Hippocampal formation (tissue), 2 donors: ENCODE measurements around the gene JAK1.

Experiments
- DNase-seq, 2 donors: peaks; one replicate each; lab custom pipeline; 2025; lab: John Stamatoyannopoulos, UW

Gene JAK1

GRCh38 chr1:64892576-64893573 lies 73.5 kb downstream of the JAK1 start:
- no peak for DNase-seq

DNA sequence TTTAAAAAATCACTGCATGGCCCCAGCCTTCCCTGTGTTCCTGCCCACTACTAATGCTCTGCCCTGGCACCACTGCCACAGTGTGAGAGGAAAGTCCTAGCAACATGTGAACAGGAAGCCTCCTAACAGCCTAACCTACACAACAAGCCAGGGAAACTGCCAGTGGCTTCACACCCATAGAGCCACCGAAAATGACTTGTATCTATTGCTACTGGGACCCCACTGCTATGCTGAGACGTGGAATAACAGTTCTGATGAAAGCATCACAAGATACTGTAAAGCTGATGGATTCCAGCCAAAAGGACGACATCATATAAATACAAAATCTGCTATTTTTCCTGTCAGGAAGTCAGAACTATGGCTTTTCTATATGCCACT lies 74.9 kb downstream of the JAK1 start:
- no peak for DNase-seq

DNA sequence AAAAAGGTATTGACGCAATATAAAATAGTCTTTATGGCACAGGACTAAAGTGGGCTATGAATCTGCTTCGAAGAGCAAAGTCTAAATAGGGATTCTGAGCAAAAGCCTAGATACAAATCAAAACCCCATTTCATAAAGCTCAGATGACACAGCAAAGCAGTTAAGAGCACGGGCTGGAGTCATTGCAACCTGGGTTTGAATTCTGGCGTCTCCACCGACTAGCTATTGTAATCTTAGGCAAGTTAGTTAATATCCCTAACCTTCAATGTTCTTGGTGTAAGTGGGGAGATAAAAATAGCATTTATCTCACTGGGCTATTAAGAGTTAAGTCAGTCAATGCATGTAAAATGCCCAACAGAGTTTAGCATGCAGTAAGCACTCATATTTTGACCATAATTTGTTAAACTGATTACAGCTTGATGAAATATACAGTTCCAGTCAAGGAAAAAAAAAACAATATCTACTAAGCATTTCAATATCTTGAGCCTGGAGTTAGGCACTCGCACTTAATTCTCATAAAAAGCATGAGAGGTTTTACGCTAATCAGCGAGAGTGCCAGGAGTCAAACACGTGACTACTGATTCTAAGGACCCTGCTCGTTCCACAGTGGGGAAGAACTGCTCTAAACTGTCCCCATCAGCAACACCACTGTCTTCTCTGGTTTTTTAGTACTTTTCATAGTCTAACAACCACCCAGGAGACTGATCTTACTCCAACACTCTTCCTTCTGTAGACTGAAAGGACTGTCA lies 75.5 kb downstream of the JAK1 start:
- no peak for DNase-seq

- DNase-seq: no peak
Observed at GRCh38 chr1:64887689-64888217, 78.6 kb downstream of the JAK1 start.

GRCh38 chr1:64886877-64887276 lies 79.5 kb downstream of the JAK1 start:
- no peak for DNase-seq

DNA sequence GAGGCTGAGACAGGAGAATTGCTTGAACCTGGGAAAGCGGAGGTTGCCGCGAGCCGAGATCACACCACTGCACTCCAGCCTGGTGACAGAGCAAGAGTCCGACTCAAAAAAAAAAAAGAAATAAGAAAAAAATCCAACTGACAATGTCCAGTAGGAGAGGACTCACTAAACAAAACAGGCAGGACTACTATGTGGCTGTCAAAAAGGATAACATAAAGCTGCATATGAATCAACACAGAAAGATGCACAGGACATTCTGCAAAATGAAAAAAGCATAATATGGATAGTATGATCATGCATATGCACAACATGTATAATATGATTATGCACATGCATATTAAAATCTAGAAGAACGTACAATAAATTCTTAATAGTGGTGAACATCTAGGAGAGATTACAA lies 80.7 kb downstream of the JAK1 start:
- DNase-seq: no peak

DNA sequence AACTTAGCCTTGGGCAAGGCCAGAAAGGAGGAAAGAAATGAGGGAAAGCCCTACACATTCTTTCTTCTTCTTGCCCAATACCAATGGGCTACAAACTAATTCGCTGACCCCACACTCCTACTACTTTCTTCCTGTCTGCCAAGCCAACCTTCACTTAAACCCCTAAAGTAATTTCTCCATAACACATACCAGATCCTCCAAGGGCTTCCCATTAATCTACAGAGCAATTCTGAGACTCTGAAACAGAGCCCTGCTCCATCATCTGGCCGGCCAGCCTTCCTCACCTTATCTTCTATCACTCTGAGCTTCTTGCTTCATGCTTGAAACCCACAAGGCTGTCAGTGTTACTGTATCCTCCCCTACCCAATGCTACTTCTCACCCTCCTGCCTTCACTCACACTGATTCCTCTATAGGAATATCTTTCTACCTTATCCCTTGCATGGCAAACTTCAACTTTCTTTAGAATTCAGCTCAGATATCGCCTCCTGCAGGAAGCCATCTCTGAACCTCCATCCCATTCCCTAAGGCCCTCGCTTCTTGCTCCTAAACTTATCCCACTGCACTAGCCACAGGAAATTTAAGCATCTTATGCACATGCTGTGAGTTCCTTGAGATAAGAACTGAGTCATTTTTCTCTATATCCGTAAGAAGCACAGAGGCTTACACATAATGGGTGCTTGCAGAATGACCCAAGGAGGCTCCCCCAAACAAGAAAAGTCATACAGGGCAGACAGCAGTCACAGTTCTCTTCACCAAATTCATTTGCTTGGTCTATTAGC lies 81.9 kb downstream of the JAK1 start:
- DNase-seq: no peak

GRCh38 chr1:64882574-64883255 lies 83.6 kb downstream of the JAK1 start:
- no peak for DNase-seq

- DNase-seq: no peak
Observed at GRCh38 chr1:64881281-64881680, 85.1 kb downstream of the JAK1 start.

- no peak for DNase-seq
Observed at GRCh38 chr1:64880449-64880848, 85.9 kb downstream of the JAK1 start.

- no peak for DNase-seq
Observed at GRCh38 chr1:64878931-64879611, 87.3 kb downstream of the JAK1 start.

DNA sequence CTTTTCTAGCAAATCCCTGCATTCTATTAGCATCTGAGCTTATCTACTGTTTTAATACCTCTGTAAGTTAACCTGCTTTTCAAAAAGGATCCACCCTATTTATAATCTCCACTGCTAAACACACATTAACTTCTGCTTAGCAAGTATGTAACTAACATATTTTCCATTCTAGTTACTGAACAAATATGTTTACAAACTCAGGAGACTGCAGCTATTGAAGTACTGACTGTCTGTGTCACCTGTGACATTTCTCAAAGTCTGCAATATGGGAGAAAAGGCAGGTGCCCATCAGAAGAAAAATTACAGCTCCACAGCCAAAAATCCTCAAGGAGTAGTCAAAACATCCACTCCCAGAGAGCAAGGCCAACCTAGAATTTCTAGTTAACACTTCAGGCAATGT lies 88.3 kb downstream of the JAK1 start:
- no peak for DNase-seq

GRCh38 chr1:64877598-64877997 lies 88.8 kb downstream of the JAK1 start:
- no peak for DNase-seq

GRCh38 chr1:64877151-64877550 lies 89.2 kb downstream of the JAK1 start:
- DNase-seq: no peak

DNA sequence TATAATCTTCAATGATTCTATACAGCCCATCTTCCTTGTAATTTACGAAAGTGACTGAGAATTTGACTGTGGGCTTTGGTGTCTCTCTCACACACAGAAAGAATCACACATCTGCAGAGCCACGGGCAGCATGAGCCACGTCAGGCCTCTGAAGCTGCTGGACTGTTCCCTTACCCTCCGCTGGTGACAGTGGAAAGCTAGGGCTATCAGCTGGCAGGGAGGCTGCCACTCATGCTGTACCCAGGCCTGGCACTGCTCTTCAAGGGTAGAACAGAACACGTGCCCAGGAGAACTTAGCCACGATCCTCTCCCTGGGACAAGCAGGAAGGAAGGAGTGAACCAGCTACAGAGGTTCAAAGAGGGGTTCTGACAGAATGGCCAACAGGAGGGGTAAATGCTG lies 90.7 kb downstream of the JAK1 start:
- DNase-seq: no peak

- DNase-seq: no peak
Observed at GRCh38 chr1:64875101-64875500, 91.2 kb downstream of the JAK1 start.

GRCh38 chr1:64874666-64875065 lies 91.7 kb downstream of the JAK1 start:
- no peak for DNase-seq

DNA sequence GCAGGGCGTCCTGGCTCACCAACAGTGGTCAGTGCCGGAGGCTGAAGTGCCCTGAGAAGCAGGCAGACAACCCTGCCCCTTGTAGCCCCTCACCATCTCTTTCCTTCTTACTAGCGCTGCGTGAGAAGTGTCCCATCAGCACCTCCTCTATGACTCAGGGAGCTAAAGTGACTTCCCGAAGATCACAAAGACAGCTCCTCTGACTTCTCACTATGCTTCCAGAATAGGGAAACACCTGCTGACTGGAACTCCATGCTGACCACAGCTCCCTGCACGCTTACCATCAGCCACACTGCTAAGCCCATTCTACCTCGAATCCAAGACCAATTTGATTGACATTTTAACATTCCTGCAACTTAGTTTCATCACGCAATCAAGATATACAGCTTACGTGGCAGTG lies 92.8 kb downstream of the JAK1 start:
- no peak for DNase-seq

- DNase-seq: no peak
Observed at GRCh38 chr1:64872067-64872466, 94.3 kb downstream of the JAK1 start.

- DNase-seq: no peak
Observed at GRCh38 chr1:64871256-64871655, 95.1 kb downstream of the JAK1 start.

DNA sequence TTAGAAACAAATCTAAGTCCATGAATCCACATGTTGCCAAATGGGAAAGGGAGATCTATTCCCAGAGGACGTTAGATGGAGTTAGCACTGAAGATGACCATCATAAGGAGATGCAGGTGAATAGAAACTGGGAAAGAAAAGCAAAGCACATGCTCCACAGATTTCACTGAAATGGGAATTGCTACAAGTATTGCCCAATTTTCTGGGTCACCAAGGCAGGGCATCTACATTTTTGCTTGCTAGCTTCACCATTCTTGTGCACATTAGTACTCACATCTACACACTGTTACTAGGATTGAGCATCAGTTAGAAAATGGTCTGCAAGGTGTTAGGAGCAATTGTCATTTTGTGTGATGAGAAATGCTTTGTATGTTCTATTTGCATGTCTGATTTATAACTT lies 99.1 kb downstream of the JAK1 start:
- DNase-seq: no peak
